H1 (cell line): ENCODE results near the gene ZNF200. TPM values are rescaled to one million over a fixed set of nuclear protein-coding genes. Genes with fewer than 3 reads are reported as not detected.

Source experiments
- CTCF ChIA-PET: fragments of 300-600 bp; sonication (Branson Sonifier 250); formaldehyde crosslinking; loops from one replicate; lab custom pipeline; 2021; ENCODE audit not compliant: partially characterized antibody; lab: Charles Lee
- POLR2A ChIA-PET: fragments of 300-600 bp; sonication (Branson Sonifier 250); formaldehyde crosslinking; loops from one replicate; lab custom pipeline; 2021; ENCODE audit warnings: inconsistent platforms; ENCODE audit not compliant: partially characterized antibody; lab: Charles Lee
- DNase-seq, 2 experiments: peaks; one replicate each; pipeline versions ENCODE4 v3.0.0 to v3.0.0-alpha.2; 2010 to 2022; ENCODE audit warnings: low spot score in 2 of 2, low read depth in 1 of 2, mixed read lengths in 1 of 2
- FAIRE-seq: peaks from 2 replicates; lab custom pipeline; 2011; peaks lifted over from hg19 to GRCh38; lab: Jason Lieb, UNC
- H2AFZ ChIP-seq: 2 replicates; pipeline ENCODE4 v1.8.1; 2012; ENCODE audit warnings: low read length, inconsistent platforms
- H2AK5ac ChIP-seq: 2 replicates; pipeline ENCODE4 v1.6.1; 2013; ENCODE audit warnings: low read depth, low read length
- H2BK120ac ChIP-seq: replicated peaks from 2 replicates; pipeline ENCODE3; 2013; ENCODE audit warnings: low read depth, low read length, inconsistent platforms
- H2BK12ac ChIP-seq: 2 replicates; pipeline ENCODE4 v1.6.1; 2013; ENCODE audit warnings: low read depth, low read length
- H2BK15ac ChIP-seq: 2 replicates; pipeline ENCODE4 v1.6.1; 2013; ENCODE audit warnings: low read length
- H2BK20ac ChIP-seq: 2 replicates; pipeline ENCODE4 v1.6.1; 2013; ENCODE audit warnings: low read length
- H2BK5ac ChIP-seq: 2 replicates; pipeline ENCODE4 v1.6.1; 2013; ENCODE audit warnings: low read depth, low read length
- H3K14ac ChIP-seq: 2 replicates; pipeline ENCODE4 v1.6.1; 2013; ENCODE audit warnings: inconsistent platforms; ENCODE audit not compliant: insufficient read length
- H3K18ac ChIP-seq: 2 replicates; pipeline ENCODE4 v1.6.1; 2013; ENCODE audit warnings: low read length; ENCODE audit errors: extremely low read depth
- H3K23ac ChIP-seq: 2 replicates; pipeline ENCODE4 v1.6.1; 2013; ENCODE audit warnings: inconsistent platforms; ENCODE audit not compliant: insufficient read length
- H3K23me2 ChIP-seq: 2 replicates; pipeline ENCODE4 v1.6.1; 2013; ENCODE audit warnings: low read depth, low read length
- H3K27ac ChIP-seq: 2 replicates; pipeline ENCODE4 v1.6.1; 2011; ENCODE audit warnings: low read depth, low read length, inconsistent platforms
- H3K27me3 ChIP-seq, 4 experiments: replicated peaks in 1 of 4; 1 replicate in 1 of 4; 2 replicates in 3 of 4; pipeline versions ENCODE4 v1.6.1 to v1.8.1; 2011 to 2013; ENCODE audit warnings: low read length in 3 of 4, mild to moderate bottlenecking in 3 of 4, inconsistent platforms in 2 of 4, mixed read lengths in 2 of 4, moderate library complexity in 1 of 4; ENCODE audit not compliant: control insufficient read depth in 3 of 4, insufficient read depth in 3 of 4; ENCODE audit errors: extremely low read depth in 1 of 4
- H3K36me3 ChIP-seq, 4 experiments: 2 replicates each; pipeline versions ENCODE4 v1.6.1 to v1.8.1; 2011 to 2013; ENCODE audit warnings: mild to moderate bottlenecking in 4 of 4, low read length in 3 of 4, moderate library complexity in 2 of 4, control low read depth in 1 of 4, inconsistent platforms in 1 of 4; ENCODE audit not compliant: insufficient read depth in 4 of 4, control insufficient read depth in 2 of 4
- H3K4ac ChIP-seq: replicated peaks from 2 replicates; pipeline ENCODE3; 2013; ENCODE audit warnings: low read length, low read depth, mixed read lengths, inconsistent platforms; ENCODE audit not compliant: insufficient read length
- H3K4me1 ChIP-seq, 4 experiments: replicated peaks in 1 of 4; 1 replicate in 1 of 4; 2 replicates in 3 of 4; pipeline versions ENCODE4 v1.6.1 to v1.8.1; 2011 to 2013; ENCODE audit warnings: low read length in 3 of 4, inconsistent platforms in 2 of 4, mixed read lengths in 1 of 4; ENCODE audit not compliant: insufficient read depth in 4 of 4, control insufficient read depth in 3 of 4
- H3K4me2 ChIP-seq, 2 experiments: 2 replicates each; pipeline versions ENCODE4 v1.6.1 to v1.8.1; 2011 to 2013; ENCODE audit warnings: low read depth in 2 of 2, low read length in 2 of 2, control low read depth in 1 of 2, inconsistent platforms in 1 of 2, mild to moderate bottlenecking in 1 of 2; ENCODE audit not compliant: insufficient read depth in 1 of 2
- H3K4me3 ChIP-seq, 4 experiments: fragments of 200-600, 300-600 bp in 1 of 4; sonication (generic), shearing (Covaris generic), sonication (Bioruptor Twin) in 1 of 4; 2 replicates each; pipeline versions ENCODE4 v1.5.1 to v1.8.1; 2011 to 2016; ENCODE audit warnings: low read length in 4 of 4, low read depth in 3 of 4, control low read depth in 2 of 4, inconsistent platforms in 2 of 4, mild to moderate bottlenecking in 2 of 4, mixed read lengths in 1 of 4, moderate library complexity in 1 of 4; ENCODE audit not compliant: insufficient read depth in 2 of 4; ENCODE audit errors: extremely low read depth in 1 of 4
- H3K56ac ChIP-seq: replicated peaks from 2 replicates; pipeline ENCODE3; 2013; ENCODE audit warnings: low read depth, mild to moderate bottlenecking, mixed read lengths, low read length, inconsistent platforms; ENCODE audit not compliant: insufficient read length
- H3K79me1 ChIP-seq: 2 replicates; pipeline ENCODE4 v1.6.1; 2013; ENCODE audit warnings: low read depth, low read length, control low read depth
- H3K79me2 ChIP-seq, 2 experiments: 2 replicates each; pipeline versions ENCODE4 v1.6.1 to v1.8.1; 2012 to 2013; ENCODE audit warnings: low read length in 2 of 2, mild to moderate bottlenecking in 2 of 2, inconsistent platforms in 1 of 2; ENCODE audit not compliant: insufficient read depth in 2 of 2, control insufficient read depth in 1 of 2
- H3K9ac ChIP-seq, 4 experiments: replicated peaks in 1 of 4; 1 replicate in 1 of 4; 2 replicates in 3 of 4; pipeline versions ENCODE4 v1.6.1 to v1.8.1; 2011 to 2013; ENCODE audit warnings: low read depth in 3 of 4, low read length in 3 of 4, control low read depth in 2 of 4, mild to moderate bottlenecking in 2 of 4, moderate library complexity in 2 of 4, inconsistent platforms in 1 of 4; ENCODE audit errors: extremely low read depth in 1 of 4
- H3K9me3 ChIP-seq, 2 experiments: 2 replicates each; pipeline versions ENCODE4 v1.6.1 to v1.8.1; 2012 to 2013; ENCODE audit warnings: mild to moderate bottlenecking in 2 of 2, moderate library complexity in 2 of 2, control low read depth in 1 of 2, inconsistent platforms in 1 of 2, low read depth in 1 of 2, low read length in 1 of 2, mixed read lengths in 1 of 2; ENCODE audit not compliant: insufficient read depth in 2 of 2
- H4K20me1 ChIP-seq, 2 experiments: replicated peaks in 1 of 2; 2 replicates each; pipeline versions ENCODE3 to v1.8.1; 2011 to 2013; ENCODE audit warnings: inconsistent platforms in 2 of 2, low read length in 2 of 2, mild to moderate bottlenecking in 1 of 2; ENCODE audit not compliant: insufficient read depth in 2 of 2, control insufficient read depth in 1 of 2
- H4K5ac ChIP-seq: 2 replicates; pipeline ENCODE4 v1.6.1; 2013; ENCODE audit warnings: low read length, low read depth, mixed read lengths, inconsistent platforms; ENCODE audit not compliant: insufficient read length
- H4K8ac ChIP-seq: 2 replicates; pipeline ENCODE4 v1.8.0; 2013; ENCODE audit warnings: mild to moderate bottlenecking, moderate library complexity, low read length, inconsistent platforms; ENCODE audit not compliant: insufficient read depth; ENCODE audit errors: extremely low read depth
- H4K91ac ChIP-seq: replicated peaks from 2 replicates; pipeline ENCODE3; 2013; ENCODE audit warnings: low read length, mixed read lengths, inconsistent platforms; ENCODE audit not compliant: insufficient read length
- CBX8 ChIP-seq: fragments of 300-800, 300-1000 bp; sonication (generic); IDR thresholded peaks from 2 replicates; pipeline ENCODE4 v1.7.1; 2016; ENCODE audit warnings: low read depth, low read length, borderline replicate concordance
- CHD1 ChIP-seq: IDR thresholded peaks from 2 replicates; pipeline ENCODE4 v1.6.1; 2012; ENCODE audit warnings: low read depth, low read length, improper control_type of control experiment
- CTBP2 ChIP-seq: IDR thresholded peaks from 2 replicates; pipeline ENCODE4 v1.7.0; 2011; ENCODE audit warnings: borderline replicate concordance, mild to moderate bottlenecking, moderate library complexity, mixed read lengths, low read length; ENCODE audit not compliant: insufficient read depth, insufficient read length
- GTF2F1 ChIP-seq: IDR thresholded peaks from 2 replicates; pipeline ENCODE4 v1.6.1; 2012; ENCODE audit warnings: low read depth, low read length, improper control_type of control experiment, borderline replicate concordance
- KDM5A ChIP-seq: fragments of 200-600 bp; IDR thresholded peaks from 2 replicates; pipeline ENCODE4 v1.7.1; 2012; ENCODE audit warnings: mild to moderate bottlenecking, low read length, inconsistent platforms, mixed read lengths
- NRF1 ChIP-seq: IDR thresholded peaks from 2 replicates; pipeline ENCODE4 v1.6.1; 2011; ENCODE audit warnings: mild to moderate bottlenecking, low read depth, low read length, improper control_type of control experiment
- RXRA ChIP-seq: IDR thresholded peaks from 2 replicates; pipeline ENCODE4 v1.6.1; 2011; ENCODE audit warnings: low read depth, mild to moderate bottlenecking, low read length, moderate library complexity; ENCODE audit not compliant: insufficient read depth
- SP2 ChIP-seq: IDR thresholded peaks from 2 replicates; pipeline ENCODE4 v1.6.1; 2012; ENCODE audit warnings: mild to moderate bottlenecking, low read length, inconsistent platforms
- YY1 ChIP-seq: IDR thresholded peaks from 2 replicates; pipeline ENCODE4 v1.6.1; 2011; ENCODE audit warnings: low read depth, mild to moderate bottlenecking, low read length
- WGBS, 2 experiments: shearing (Covaris generic) in 1 of 2; methylation state at CpG; one replicate each; pipeline versions ENCODE4 v1.1.6 to v1.1.7; 2013 to 2015; ENCODE audit warnings: low lambda C conversion rate in 2 of 2, mixed read lengths in 2 of 2, inconsistent platforms in 1 of 2, low coverage in 1 of 2, missing lambda C conversion rate in 1 of 2; ENCODE audit not compliant: insufficient replicate concordance in 2 of 2, insufficient coverage in 1 of 2, insufficient read length in 1 of 2; ENCODE audit errors: extremely low coverage in 1 of 2, missing lambda C conversion rate in 1 of 2; 5-methylcytosine and 5-hydroxymethylcytosine counted together
- polyA plus RNA-seq, 7 experiments: library from polyadenylated mRNA; depleted of rRNA in 3 of 7; stranded (reverse) in 5 of 7; unstranded in 2 of 7; fragments of >200 nt in 5 of 7; fragments of 200-250 nt in 2 of 7; gene quantifications; 1 replicate in 5 of 7; 2 replicates in 1 of 7; 4 replicates in 1 of 7; pipeline versions ENCODE4 v1.2.1 to v1.2.3, GENCODE V29; 2011 to 2013; ENCODE audit warnings: missing spikeins in 2 of 7, mixed read lengths in 2 of 7
- total RNA-seq: library from RNA; stranded (reverse); fragmentation: NEBNext Ultra II Directional; extraction: Animal tissue kit (Norgen Biotek cat#: 25700); gene quantifications from 2 replicates; pipeline ENCODE4 v1.2.1, GENCODE V29; 2021

Gene ZNF200
- total and polyA plus RNA-seq, 2 of the 8 experiments (the other 6 are each of a cell fraction or from before 2014, with no cell fraction given), result 2.7 to 9.9 TPM

DNA sequence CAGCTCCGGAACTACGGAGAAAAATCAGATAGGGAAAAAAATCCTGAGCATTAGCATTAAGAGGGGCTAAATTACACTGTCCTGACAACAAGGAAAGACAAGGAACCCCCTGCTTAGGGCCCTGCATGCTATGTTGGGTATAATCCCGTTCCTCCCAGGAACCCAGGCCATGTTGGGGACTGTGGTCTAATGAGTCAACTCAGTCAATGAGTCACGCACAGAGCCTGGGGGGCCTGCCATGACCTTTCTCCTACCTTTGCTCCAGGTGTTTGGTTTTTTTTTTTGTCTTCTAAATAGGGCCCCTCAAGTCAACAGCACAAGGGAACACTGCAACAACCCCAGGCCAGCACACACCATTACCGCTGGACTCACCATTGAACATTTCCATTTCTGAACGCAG lies 8.9 kb upstream of the ZNF200 start:
- Histone ChIP-seq H3K9ac (no peak overlapping the region), H2BK15ac (no peak overlapping the region), H3K23ac (no peak overlapping the region), H3K36me3 (no peaks in the 10 kb centered on the region), H3K14ac (no peak overlapping the region), H4K5ac (no peak overlapping the region), H4K91ac (no peak overlapping the region), H2BK20ac (no peak overlapping the region), H3K18ac (no peak overlapping the region), H3K4me2 (no peak overlapping the region), H3K4me3 (no peak overlapping the region), H3K27ac (no peak overlapping the region), H2BK12ac (no peak overlapping the region), H2AK5ac (no peak overlapping the region), H4K8ac (no peak overlapping the region), H3K23me2 (no peaks in the 10 kb centered on the region), H3K4ac (no peak overlapping the region), H3K79me1 (no peaks in the 10 kb centered on the region), H3K56ac (no peak overlapping the region), H3K27me3 (no peaks in the 10 kb centered on the region), H2BK5ac (no peak overlapping the region), H3K79me2 (no peaks in the 10 kb centered on the region), H2AFZ (no peak overlapping the region), H3K9me3 (peaks cover 29 to 39% of the 10 kb centered on the region in 2 experiments; a peak in 3 of 4 replicates), H4K20me1 (no peaks in the 10 kb centered on the region), H3K4me1 (no peaks in the 10 kb centered on the region), H2BK120ac (no peak overlapping the region)
- no peak for FAIRE-seq
- WGBS, 2 experiments, result 75% methylated on average over 6 of the region's 6 CpGs; no CpG with 5 or more reads in 1 of the 2 experiments
- CTCF ChIA-PET, result interaction anchor here (1.0 kb wide), 1 partner anchor 21 kb away, joined by 3 read pairs; no protein-coding TSS in a partner anchor
- POLR2A ChIA-PET, result interaction anchor here (0.6 kb wide), 1 partner anchor 115 kb away, joined by 3 read pairs; no protein-coding TSS in a partner anchor
- no peak for DNase-seq
- TF ChIP-seq CTBP2 (no peak), GTF2F1 (no peak), SP2 (no peak), YY1 (no peak), CHD1 (no peak), KDM5A (no peak), NRF1 (no peak), CBX8 (no peak), RXRA (no peak)
